Measurements from ENCODE around the gene HS3ST6.

- TF ChIP-seq POLR2A (IDR thresholded peaks at IDR 0.05) (no peak), CTCF (IDR thresholded peaks at IDR 0.05) (no peak)
These were observed 52.1 kb downstream of the HS3ST6 start for GRCh38 chr16:1865902-1866690.

Data from breast epithelium (tissue), 3 donors.